ENCODE data around the gene SH3BP1.

- TF ChIP-seq, protein P1, sequence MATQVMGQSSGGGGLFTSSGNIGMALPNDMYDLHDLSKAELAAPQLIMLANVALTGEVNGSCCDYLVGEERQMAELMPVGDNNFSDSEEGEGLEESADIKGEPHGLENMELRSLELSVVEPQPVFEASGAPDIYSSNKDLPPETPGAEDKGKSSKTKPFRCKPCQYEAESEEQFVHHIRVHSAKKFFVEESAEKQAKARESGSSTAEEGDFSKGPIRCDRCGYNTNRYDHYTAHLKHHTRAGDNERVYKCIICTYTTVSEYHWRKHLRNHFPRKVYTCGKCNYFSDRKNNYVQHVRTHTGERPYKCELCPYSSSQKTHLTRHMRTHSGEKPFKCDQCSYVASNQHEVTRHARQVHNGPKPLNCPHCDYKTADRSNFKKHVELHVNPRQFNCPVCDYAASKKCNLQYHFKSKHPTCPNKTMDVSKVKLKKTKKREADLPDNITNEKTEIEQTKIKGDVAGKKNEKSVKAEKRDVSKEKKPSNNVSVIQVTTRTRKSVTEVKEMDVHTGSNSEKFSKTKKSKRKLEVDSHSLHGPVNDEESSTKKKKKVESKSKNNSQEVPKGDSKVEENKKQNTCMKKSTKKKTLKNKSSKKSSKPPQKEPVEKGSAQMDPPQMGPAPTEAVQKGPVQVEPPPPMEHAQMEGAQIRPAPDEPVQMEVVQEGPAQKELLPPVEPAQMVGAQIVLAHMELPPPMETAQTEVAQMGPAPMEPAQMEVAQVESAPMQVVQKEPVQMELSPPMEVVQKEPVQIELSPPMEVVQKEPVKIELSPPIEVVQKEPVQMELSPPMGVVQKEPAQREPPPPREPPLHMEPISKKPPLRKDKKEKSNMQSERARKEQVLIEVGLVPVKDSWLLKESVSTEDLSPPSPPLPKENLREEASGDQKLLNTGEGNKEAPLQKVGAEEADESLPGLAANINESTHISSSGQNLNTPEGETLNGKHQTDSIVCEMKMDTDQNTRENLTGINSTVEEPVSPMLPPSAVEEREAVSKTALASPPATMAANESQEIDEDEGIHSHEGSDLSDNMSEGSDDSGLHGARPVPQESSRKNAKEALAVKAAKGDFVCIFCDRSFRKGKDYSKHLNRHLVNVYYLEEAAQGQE (IDR thresholded peaks at IDR 0.05), result no peak
- TF ChIP-seq, protein P2, sequence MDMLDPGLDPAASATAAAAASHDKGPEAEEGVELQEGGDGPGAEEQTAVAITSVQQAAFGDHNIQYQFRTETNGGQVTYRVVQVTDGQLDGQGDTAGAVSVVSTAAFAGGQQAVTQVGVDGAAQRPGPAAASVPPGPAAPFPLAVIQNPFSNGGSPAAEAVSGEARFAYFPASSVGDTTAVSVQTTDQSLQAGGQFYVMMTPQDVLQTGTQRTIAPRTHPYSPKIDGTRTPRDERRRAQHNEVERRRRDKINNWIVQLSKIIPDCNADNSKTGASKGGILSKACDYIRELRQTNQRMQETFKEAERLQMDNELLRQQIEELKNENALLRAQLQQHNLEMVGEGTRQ (IDR thresholded peaks at IDR 0.05), result no peak
- TF ChIP-seq POLR2A (IDR thresholded peaks at IDR 0.05; ENCODE audit: low read length), result no peak
Measured at GRCh38 chr22:37647928-37648327, 8.5 kb downstream of the SH3BP1 start.
